Left ventricle myocardium inferior (tissue), 1 donor: ENCODE results near the gene LYPD1. TPM values are rescaled to one million over a fixed set of nuclear protein-coding genes. Genes with fewer than 3 reads are reported as not detected.
A peak's percentile ranks its signal among the peaks of the same experiment; 100 is the strongest.

Experiments
- DNase-seq: peaks from one replicate; pipeline ENCODE4 v3.0.0-alpha.2; 2020
- H3K27ac ChIP-seq: fragments of 200-600 bp; replicated peaks from 2 replicates; pipeline ENCODE4 v1.8.0; 2021
- H3K27me3 ChIP-seq: fragments of 200-600 bp; 2 replicates; pipeline ENCODE4 v1.8.0; 2021; ENCODE audit warnings: low read depth
- H3K36me3 ChIP-seq: fragments of 200-600 bp; 2 replicates; pipeline ENCODE4 v1.8.0; 2021
- H3K4me1 ChIP-seq: fragments of 200-600 bp; 2 replicates; pipeline ENCODE4 v1.8.0; 2021
- H3K4me3 ChIP-seq: fragments of 200-600 bp; 2 replicates; pipeline ENCODE4 v1.8.0; 2021; ENCODE audit warnings: mild to moderate bottlenecking, moderate library complexity
- H3K9me3 ChIP-seq: fragments of 200-600 bp; replicated peaks from 2 replicates; pipeline ENCODE4 v1.8.0; 2021
- intact Hi-C: fragments of 100-400 bp; cut with micrococcal nuclease; formaldehyde crosslinking; loops from one replicate; pipeline ENCODE4 v1.11.0; 2022
- long read RNA-seq: library from polyadenylated mRNA; unstranded; transcript quantifications from one replicate; pipeline ENCODE4 v2.0.0, GENCODE V29; 2021
- total RNA-seq: library from RNA; stranded (reverse); fragmentation: NEBNext Ultra II Directional; extraction: Animal tissue kit (Norgen Biotek cat#: 25700); gene quantifications from one replicate; pipeline ENCODE4 v1.2.1, GENCODE V29; 2021
- TF ChIP-seq, protein P1 (sequence below): fragments of 200-600 bp; IDR thresholded peaks from 2 replicates; pipeline ENCODE4 v1.8.0; 2021; ENCODE audit warnings: antibody characterized with exemption, mild to moderate bottlenecking, borderline replicate concordance
- donor health status: DM: no; HTN: yes; CAD: no; lungs with severe emphysema.

The LYPD1 gene, protein sequence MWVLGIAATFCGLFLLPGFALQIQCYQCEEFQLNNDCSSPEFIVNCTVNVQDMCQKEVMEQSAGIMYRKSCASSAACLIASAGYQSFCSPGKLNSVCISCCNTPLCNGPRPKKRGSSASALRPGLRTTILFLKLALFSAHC
- total RNA-seq = not detected
- long read RNA-seq = 0 reads

DNA sequence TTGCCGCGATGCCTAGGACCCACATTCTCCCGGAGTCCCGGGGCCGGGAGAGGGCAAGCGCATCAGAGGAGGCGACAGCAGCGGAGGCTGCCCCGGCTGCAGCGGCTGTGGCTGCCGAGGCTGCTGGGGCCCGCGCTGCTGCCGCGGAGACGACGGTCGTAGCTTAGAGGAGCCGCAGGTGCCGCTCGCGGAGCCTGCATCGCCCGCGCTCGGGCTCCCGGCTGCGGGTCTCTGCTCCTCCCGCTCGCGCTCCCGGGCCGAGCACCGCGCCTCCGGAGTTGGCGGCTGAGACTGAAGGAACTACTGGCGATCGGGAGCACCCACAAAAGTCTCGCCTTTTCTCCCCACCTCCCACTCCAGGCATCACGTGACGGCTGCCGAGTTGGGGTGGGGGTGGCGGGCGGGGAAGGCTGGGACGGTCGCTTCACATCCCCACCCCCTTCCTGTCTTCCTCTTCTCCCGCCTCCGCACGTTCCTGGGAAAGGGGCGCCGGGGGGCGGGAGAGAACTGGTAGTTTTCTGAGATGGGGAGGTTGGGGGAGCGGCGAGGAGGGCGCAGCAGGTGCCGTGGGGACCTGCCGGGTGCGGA is at the start of gene LYPD1:
TSS of gene LYPD1 (minus strand) at position 298 of the 588 bp plus-strand sequence. CDS start at position 25, 273 bp downstream.
- H3K27me3 ChIP-seq = peaks cover 93% of the 10 kb centered on the region
- H3K4me3 ChIP-seq = peak within 1 kb of the TSS; percentile 69
- intact Hi-C loops = no loop called here

DNA sequence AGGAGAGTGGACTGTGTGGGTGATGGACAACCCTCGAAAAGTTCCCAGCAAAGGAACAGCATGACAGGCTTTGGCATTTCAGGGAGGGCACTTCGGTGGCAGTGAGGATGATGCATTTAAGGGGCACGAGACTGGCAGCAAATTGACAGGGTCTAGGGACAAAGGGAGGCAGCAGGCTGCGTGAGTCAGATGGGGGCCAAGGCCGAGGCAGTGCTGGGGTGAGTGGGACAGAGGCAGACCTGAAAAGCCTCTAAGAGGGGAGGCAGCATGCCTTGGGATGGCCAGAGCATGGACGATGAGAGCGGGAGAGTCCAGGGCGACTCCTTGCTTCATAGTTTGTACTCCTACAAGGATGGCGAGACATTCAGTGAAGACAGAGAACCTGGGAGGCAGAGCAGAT is 49.5 kb upstream of the LYPD1 start:
- DNase-seq = no peak
- no peaks in the 10 kb centered on the region for H3K4me1 ChIP-seq
- H3K27me3 ChIP-seq = no peaks in the 10 kb centered on the region
- H3K36me3 ChIP-seq = no peaks in the 10 kb centered on the region
- TF ChIP-seq, protein P1, sequence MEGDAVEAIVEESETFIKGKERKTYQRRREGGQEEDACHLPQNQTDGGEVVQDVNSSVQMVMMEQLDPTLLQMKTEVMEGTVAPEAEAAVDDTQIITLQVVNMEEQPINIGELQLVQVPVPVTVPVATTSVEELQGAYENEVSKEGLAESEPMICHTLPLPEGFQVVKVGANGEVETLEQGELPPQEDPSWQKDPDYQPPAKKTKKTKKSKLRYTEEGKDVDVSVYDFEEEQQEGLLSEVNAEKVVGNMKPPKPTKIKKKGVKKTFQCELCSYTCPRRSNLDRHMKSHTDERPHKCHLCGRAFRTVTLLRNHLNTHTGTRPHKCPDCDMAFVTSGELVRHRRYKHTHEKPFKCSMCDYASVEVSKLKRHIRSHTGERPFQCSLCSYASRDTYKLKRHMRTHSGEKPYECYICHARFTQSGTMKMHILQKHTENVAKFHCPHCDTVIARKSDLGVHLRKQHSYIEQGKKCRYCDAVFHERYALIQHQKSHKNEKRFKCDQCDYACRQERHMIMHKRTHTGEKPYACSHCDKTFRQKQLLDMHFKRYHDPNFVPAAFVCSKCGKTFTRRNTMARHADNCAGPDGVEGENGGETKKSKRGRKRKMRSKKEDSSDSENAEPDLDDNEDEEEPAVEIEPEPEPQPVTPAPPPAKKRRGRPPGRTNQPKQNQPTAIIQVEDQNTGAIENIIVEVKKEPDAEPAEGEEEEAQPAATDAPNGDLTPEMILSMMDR = no peak
- H3K9me3 ChIP-seq = no peaks in the 10 kb centered on the region
- intact Hi-C loops = no loop called here
- no peak overlapping the region for H3K4me3 ChIP-seq
- no peak overlapping the region for H3K27ac ChIP-seq

More for the DNA sequence above, at the start of gene LYPD1:
- no peak for DNase-seq
- Histone ChIP-seq H3K4me1 (peaks cover 30% of the 10 kb centered on the region), H3K9me3 (no peaks in the 10 kb centered on the region), H3K36me3 (no peaks in the 10 kb centered on the region), H3K27ac (no peak within 1 kb of the TSS)
- TF ChIP-seq, protein P1 = no peak

DNA sequence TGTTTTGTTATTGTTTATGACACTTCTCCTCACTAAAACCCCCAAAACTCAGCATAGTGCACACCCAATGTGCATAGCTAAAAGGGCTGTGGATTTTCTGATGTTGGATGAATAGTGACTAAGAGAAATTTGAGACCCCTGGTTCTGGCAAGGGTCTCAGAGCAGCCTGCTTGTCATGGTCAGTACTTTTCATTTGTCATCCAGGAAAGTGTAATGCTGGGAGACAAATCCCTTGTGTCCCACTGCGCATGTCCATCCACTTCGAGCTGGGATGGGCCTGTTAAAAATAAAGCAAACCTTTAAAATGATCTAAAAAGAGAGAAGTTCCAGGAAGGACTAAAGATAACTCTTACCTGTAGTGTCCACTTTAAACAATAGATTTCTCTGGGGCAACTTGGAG is 46.9 kb upstream of the LYPD1 start:
- TF ChIP-seq, protein P1 = no peak
- Histone ChIP-seq H3K27ac (no peak overlapping the region), H3K27me3 (no peaks in the 10 kb centered on the region), H3K4me1 (no peaks in the 10 kb centered on the region), H3K36me3 (no peaks in the 10 kb centered on the region), H3K9me3 (no peaks in the 10 kb centered on the region), H3K4me3 (no peak overlapping the region)
- intact Hi-C loops = no loop called here
- no peak for DNase-seq

DNA sequence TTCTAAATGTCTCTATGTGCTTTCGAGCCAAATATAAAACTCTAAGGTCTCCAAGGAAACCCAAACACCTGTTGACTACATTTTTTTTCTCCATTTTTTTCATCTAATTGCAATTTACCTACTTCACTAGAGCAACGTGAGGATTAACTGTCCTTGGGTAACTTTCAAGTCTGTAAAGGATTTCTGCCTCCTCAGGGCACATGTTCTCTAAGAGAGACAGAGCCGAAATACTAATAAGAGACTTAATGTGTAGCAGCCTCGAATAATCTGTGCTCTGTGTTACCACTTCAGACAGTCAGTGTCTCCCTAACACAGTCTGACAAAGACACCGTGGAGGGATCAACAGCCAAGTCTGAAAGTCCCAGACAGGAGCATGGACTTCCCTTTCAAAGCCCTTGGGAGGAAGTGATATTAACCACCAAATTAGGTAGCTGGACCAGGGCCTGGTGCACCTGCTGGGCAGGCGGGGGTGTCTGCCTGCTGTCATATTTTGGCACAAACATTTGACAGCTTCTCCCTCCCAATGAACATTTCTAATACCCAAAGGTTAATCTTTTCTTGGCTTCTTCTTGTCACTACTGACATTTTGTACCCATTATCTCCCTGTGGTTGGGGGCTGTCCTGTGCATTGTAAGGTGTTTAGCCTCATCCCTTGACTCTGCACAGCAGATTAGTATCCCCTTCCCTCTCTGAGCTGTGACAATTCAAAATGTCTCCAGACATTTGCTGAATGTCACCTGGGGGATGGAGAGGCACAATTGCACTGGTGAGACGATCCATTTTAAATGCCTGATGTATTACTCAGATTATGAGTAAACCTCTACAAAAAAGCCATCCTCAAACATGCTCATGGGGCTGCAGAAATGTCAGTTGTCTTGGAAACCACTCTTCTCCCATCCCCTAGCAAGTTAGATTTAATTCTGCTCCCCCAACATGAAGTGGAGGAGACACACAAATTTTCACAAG is 45.7 kb upstream of the LYPD1 start:
- intact Hi-C loops = no loop called here
- H3K27me3 ChIP-seq = no peaks in the 10 kb centered on the region
- no peaks in the 10 kb centered on the region for H3K9me3 ChIP-seq
- no peak overlapping the region for H3K27ac ChIP-seq
- DNase-seq = no peak
- no peaks in the 10 kb centered on the region for H3K36me3 ChIP-seq
- H3K4me3 ChIP-seq = no peak overlapping the region
- H3K4me1 ChIP-seq = no peaks in the 10 kb centered on the region
- TF ChIP-seq, protein P1 = no peak

DNA sequence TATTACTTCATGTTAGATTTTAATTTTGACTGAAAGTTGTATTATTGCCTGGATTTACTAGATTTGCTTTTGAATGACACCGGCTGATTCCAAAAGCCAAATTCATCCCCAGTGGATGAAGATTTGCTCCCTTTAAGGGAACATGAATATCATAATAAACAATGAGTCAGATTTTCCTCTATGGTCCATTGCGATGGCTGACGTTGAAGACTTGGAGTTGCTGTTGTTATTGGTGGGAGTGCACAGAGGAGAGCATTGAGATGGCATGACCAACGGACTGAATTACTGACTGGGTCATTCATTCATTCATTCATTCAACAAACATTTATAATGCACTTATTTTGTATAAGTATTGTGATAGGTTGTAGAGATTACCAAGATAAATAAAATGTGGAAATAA is 33.4 kb upstream of the LYPD1 start:
- TF ChIP-seq, protein P1 = no peak
- no peak for DNase-seq
- no peaks in the 10 kb centered on the region for H3K4me1 ChIP-seq
- no peak overlapping the region for H3K4me3 ChIP-seq
- intact Hi-C loops = no loop called here
- no peaks in the 10 kb centered on the region for H3K9me3 ChIP-seq
- H3K27ac ChIP-seq = no peak overlapping the region
- no peaks in the 10 kb centered on the region for H3K27me3 ChIP-seq
- H3K36me3 ChIP-seq = no peaks in the 10 kb centered on the region
